ENCODE results near the gene TRMT61A. TPM values are rescaled to one million over a fixed set of nuclear protein-coding genes. Genes with fewer than 3 reads are reported as not detected.

The TRMT61A gene
- total and polyA plus RNA-seq, 9 of the 15 experiments (the other 6 are each of a cell fraction or from before 2014, with no cell fraction given): 0.10 to 24.8 (median 5.1) TPM

- TF ChIP-seq, protein P1, sequence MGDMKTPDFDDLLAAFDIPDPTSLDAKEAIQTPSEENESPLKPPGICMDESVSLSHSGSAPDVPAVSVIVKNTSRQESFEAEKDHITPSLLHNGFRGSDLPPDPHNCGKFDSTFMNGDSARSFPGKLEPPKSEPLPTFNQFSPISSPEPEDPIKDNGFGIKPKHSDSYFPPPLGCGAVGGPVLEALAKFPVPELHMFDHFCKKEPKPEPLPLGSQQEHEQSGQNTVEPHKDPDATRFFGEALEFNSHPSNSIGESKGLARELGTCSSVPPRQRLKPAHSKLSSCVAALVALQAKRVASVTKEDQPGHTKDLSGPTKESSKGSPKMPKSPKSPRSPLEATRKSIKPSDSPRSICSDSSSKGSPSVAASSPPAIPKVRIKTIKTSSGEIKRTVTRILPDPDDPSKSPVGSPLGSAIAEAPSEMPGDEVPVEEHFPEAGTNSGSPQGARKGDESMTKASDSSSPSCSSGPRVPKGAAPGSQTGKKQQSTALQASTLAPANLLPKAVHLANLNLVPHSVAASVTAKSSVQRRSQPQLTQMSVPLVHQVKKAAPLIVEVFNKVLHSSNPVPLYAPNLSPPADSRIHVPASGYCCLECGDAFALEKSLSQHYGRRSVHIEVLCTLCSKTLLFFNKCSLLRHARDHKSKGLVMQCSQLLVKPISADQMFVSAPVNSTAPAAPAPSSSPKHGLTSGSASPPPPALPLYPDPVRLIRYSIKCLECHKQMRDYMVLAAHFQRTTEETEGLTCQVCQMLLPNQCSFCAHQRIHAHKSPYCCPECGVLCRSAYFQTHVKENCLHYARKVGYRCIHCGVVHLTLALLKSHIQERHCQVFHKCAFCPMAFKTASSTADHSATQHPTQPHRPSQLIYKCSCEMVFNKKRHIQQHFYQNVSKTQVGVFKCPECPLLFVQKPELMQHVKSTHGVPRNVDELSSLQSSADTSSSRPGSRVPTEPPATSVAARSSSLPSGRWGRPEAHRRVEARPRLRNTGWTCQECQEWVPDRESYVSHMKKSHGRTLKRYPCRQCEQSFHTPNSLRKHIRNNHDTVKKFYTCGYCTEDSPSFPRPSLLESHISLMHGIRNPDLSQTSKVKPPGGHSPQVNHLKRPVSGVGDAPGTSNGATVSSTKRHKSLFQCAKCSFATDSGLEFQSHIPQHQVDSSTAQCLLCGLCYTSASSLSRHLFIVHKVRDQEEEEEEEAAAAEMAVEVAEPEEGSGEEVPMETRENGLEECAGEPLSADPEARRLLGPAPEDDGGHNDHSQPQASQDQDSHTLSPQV (IDR thresholded peaks at IDR 0.05): no peak
- TF ChIP-seq CHD1 (IDR thresholded peaks at IDR 0.05; ENCODE audit: low read length): no peak
Measured at GRCh38 chr14:103537175-103537990, 8.4 kb downstream of the TRMT61A start (continued).

GRCh38 chr14:103538291-103539055, 9.5 kb downstream of the TRMT61A start:
- Histone ChIP-seq H3K9ac (ENCODE audit: insufficient read depth in 1 of 2, low read depth in 2 of 2, low read length in 2 of 2) (peak overlapping the region in 1 of 2 experiments; percentile 45; a peak in 1 of 4 replicates), H3K9me1 (ENCODE audit: control insufficient read depth, insufficient read depth, low read length) (no peaks in the 10 kb centered on the region), H3K36me3 (ENCODE audit: control insufficient read depth, insufficient read depth, low read length) (peaks cover 23% of the 10 kb centered on the region; the same call in 1 of the 3 replicates), H3K27me3 (ENCODE audit: control insufficient read depth in 2 of 2, insufficient read depth in 2 of 2, low read length in 2 of 2) (no peaks in the 10 kb centered on the region), H3K79me2 (ENCODE audit: control insufficient read depth, insufficient read depth, low read length) (no peaks in the 10 kb centered on the region), H3K4me1 (replicated peaks in 1 of 2; ENCODE audit: control insufficient read depth in 2 of 2, insufficient read depth in 2 of 2, low read length in 2 of 2) (peaks cover 0 to 86% of the 10 kb centered on the region in 2 experiments; a peak in 2 of 5 replicates), H3K4me2 (ENCODE audit: insufficient read depth, low read length) (no peak overlapping the region), H2AFZ (ENCODE audit: low read depth, low read length) (no peak overlapping the region), H4K20me1 (replicated peaks; ENCODE audit: control insufficient read depth, insufficient read depth, low read length) (no peaks in the 10 kb centered on the region), H3K4me3 (no peak overlapping the region), H3K9me3 (replicated peaks; ENCODE audit: control insufficient read depth, insufficient read depth, low read depth, low read length) (no peaks in the 10 kb centered on the region), H3K27ac (ENCODE audit: extremely low read depth, low read depth, low read length) (no peak overlapping the region)
- ATAC-seq (no peak), DNase-seq (ENCODE audit: extremely low read depth in 1 of 4, low spot score in 3 of 4) (no peak), FAIRE-seq (no peak)
- no TSS peak for BruUV-seq (replicated peaks)
- ChIA-PET POLR2A (interaction anchor here (0.6 to 1.6 kb wide), 5 partner anchors 9 to 202 kb away, joined by 3 to 7 read pairs (median 3); partner anchors contain the start of gene TRMT61A), CTCF (ENCODE audit: low intra/inter-chr PET ratio) (no interaction called here)
- in situ Hi-C loops (cut with MboI): loop anchor here (10.0 kb wide), 1 partner anchor 454 kb away; the partner anchor contains the start of gene LBHD2
- intact Hi-C loops (cut with micrococcal nuclease): no loop called here
- WGBS (ENCODE audit: insufficient coverage, low coverage, missing lambda C conversion rate): 61% methylated on average over 27 of the region's 30 CpGs
- TF ChIP-seq, protein P2, sequence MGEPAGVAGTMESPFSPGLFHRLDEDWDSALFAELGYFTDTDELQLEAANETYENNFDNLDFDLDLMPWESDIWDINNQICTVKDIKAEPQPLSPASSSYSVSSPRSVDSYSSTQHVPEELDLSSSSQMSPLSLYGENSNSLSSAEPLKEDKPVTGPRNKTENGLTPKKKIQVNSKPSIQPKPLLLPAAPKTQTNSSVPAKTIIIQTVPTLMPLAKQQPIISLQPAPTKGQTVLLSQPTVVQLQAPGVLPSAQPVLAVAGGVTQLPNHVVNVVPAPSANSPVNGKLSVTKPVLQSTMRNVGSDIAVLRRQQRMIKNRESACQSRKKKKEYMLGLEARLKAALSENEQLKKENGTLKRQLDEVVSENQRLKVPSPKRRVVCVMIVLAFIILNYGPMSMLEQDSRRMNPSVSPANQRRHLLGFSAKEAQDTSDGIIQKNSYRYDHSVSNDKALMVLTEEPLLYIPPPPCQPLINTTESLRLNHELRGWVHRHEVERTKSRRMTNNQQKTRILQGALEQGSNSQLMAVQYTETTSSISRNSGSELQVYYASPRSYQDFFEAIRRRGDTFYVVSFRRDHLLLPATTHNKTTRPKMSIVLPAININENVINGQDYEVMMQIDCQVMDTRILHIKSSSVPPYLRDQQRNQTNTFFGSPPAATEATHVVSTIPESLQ (CRISPR knock-in tag; IDR thresholded peaks at IDR 0.05): no peak
- TF ChIP-seq POLR2A (conservative IDR thresholded peaks at IDR 0.05) (0 out of 2 replicates have a peak, but pooled peaks have one; percentile 17), POLR2G (IDR thresholded peaks at IDR 0.05; ENCODE audit: low read depth, low read length) (peak; percentile 72), ETV1 (tag; conservative IDR thresholded peaks at IDR 0.05; ENCODE audit: low read depth) (no peak), HNRNPL (IDR thresholded peaks at IDR 0.05; ENCODE audit: low read depth, low read length) (peak; percentile 54; the same call in 1 of the 2 replicates)

Measured in K562 (cell line).